HCT116 (cell line): ENCODE measurements around the gene GDI1. TPM values are rescaled to one million over a fixed set of nuclear protein-coding genes. Genes with fewer than 3 reads are reported as not detected.
A peak's percentile ranks its signal among the peaks of the same experiment; 100 is the strongest.
"Not testable (repeated sequence)": the region's sequence is repeated elsewhere in the genome, so short reads cannot be mapped to it uniquely, and the experiment has no call there.

ENCODE experiments used
- ATAC-seq: fragments of 200-7000 bp; cut with Tn5 transposase; 2 replicates; pipeline ENCODE4 v1.9.1; 2020; ENCODE audit warnings: mild to moderate bottlenecking, moderate library complexity
- BruUV-seq: library from RNA; stranded (reverse); fragments of 400-500 nt; replicated peaks from 2 replicates; lab custom pipeline; 2021; lab: Mats Ljungman, UMichigan
- CTCF ChIA-PET: fragments of 300-600 bp; sonication (Branson Sonifier 250); formaldehyde crosslinking; loops from one replicate; lab custom pipeline; 2021; ENCODE audit warnings: antibody characterized with exemption; lab: Charles Lee
- POLR2A ChIA-PET: fragments of 300-600, 350-600 bp; sonication (Branson Sonifier 250); formaldehyde crosslinking; loops from one replicate; lab custom pipeline; 2021; ENCODE audit warnings: antibody characterized with exemption; lab: Charles Lee
- RAD21 ChIA-PET, 2 experiments: fragments of 300-600 bp; sonication (Branson Sonifier 250); formaldehyde crosslinking; loops; one replicate each; lab custom pipeline; 2023; ENCODE audit warnings: low total read pairs in 2 of 2; ENCODE audit not compliant: uncharacterized antibody in 2 of 2, unreplicated experiment in 2 of 2, low non-redundant PET in 1 of 2; lab: Charles Lee
- DNase-seq: peaks from one replicate; pipeline ENCODE4 v3.0.0-alpha.2; 2010; ENCODE audit warnings: low read depth, low spot score
- H2AFZ ChIP-seq: fragments of 200-600 bp; shearing (Covaris generic), sonication (generic); 2 replicates; pipeline ENCODE4 v1.6.1; 2017; ENCODE audit warnings: low read depth, mixed run types, mixed read lengths, antibody characterized with exemption, low read length; ENCODE audit not compliant: poor library complexity, severe bottlenecking
- H3K27ac ChIP-seq: 2 replicates; pipeline ENCODE4 v1.5.1; 2012; ENCODE audit warnings: low read depth, low read length
- H3K27me3 ChIP-seq: fragments of 200-600 bp; sonication (generic); 2 replicates; pipeline ENCODE4 v1.6.1; 2016; ENCODE audit warnings: mixed run types, low read length, mixed read lengths; ENCODE audit not compliant: insufficient read depth
- H3K36me3 ChIP-seq, 2 experiments: fragments of 200-500 bp in 1 of 2; fragments of 200-600 bp in 1 of 2; sonication (Bioruptor generic) in 1 of 2; sonication (generic) in 1 of 2; 2 replicates each; pipeline versions ENCODE4 v1.5.1 to v1.6.1; 2014 to 2016; ENCODE audit warnings: low read length in 2 of 2, inconsistent platforms in 1 of 2, mixed read lengths in 1 of 2, mixed run types in 1 of 2; ENCODE audit not compliant: insufficient read depth in 2 of 2, control insufficient read depth in 1 of 2
- H3K4me1 ChIP-seq, 2 experiments: fragments of 200-600 bp in 1 of 2; sonication (generic) in 1 of 2; 2 replicates each; pipeline versions ENCODE4 v1.5.1 to v1.6.1; 2012 to 2017; ENCODE audit warnings: low read length in 2 of 2, inconsistent platforms in 1 of 2, mild to moderate bottlenecking in 1 of 2, mixed read lengths in 1 of 2, mixed run types in 1 of 2, moderate library complexity in 1 of 2; ENCODE audit not compliant: insufficient read depth in 2 of 2, control insufficient read depth in 1 of 2
- H3K4me2 ChIP-seq: fragments of 200-600 bp; sonication (generic); 2 replicates; pipeline ENCODE4 v1.6.1; 2017; ENCODE audit warnings: mixed run types, low read length, mixed read lengths
- H3K4me3 ChIP-seq, 2 experiments: fragments of 200-600 bp in 1 of 2; sonication (generic) in 1 of 2; replicated peaks in 1 of 2; 2 replicates each; pipeline ENCODE4 v1.5.1; 2011 to 2016; ENCODE audit warnings: low read length in 2 of 2, control low read depth in 1 of 2, low read depth in 1 of 2, mild to moderate bottlenecking in 1 of 2, mixed read lengths in 1 of 2, mixed run types in 1 of 2
- H3K79me2 ChIP-seq: fragments of 200-600 bp; sonication (generic); 2 replicates; pipeline ENCODE4 v1.6.1; 2017; ENCODE audit warnings: mild to moderate bottlenecking, mixed run types, low read length, moderate library complexity, mixed read lengths; ENCODE audit not compliant: insufficient read depth
- H3K9ac ChIP-seq: fragments of 200-600 bp; sonication (generic); 2 replicates; pipeline ENCODE4 v1.6.1; 2016; ENCODE audit warnings: low read length, mixed read lengths
- H3K9me2 ChIP-seq: fragments of 200-600 bp; sonication (generic), shearing (Covaris generic); 2 replicates; pipeline ENCODE4 v1.6.1; 2017; ENCODE audit warnings: mixed run types, mild to moderate bottlenecking, moderate library complexity; ENCODE audit not compliant: insufficient read depth
- H3K9me3 ChIP-seq, 2 experiments: fragments of 200-500 bp in 1 of 2; fragments of 200-600 bp in 1 of 2; sonication (Bioruptor generic) in 1 of 2; sonication (generic) in 1 of 2; 2 replicates each; pipeline ENCODE4 v1.6.1; 2014 to 2017; ENCODE audit warnings: low read length in 2 of 2, mixed read lengths in 2 of 2, inconsistent platforms in 1 of 2, low read depth in 1 of 2, mild to moderate bottlenecking in 1 of 2, mixed run types in 1 of 2, moderate library complexity in 1 of 2; ENCODE audit not compliant: control insufficient read depth in 1 of 2, insufficient read depth in 1 of 2
- H4K20me1 ChIP-seq: fragments of 200-600 bp; sonication (generic), shearing (Covaris generic); 2 replicates; pipeline ENCODE4 v1.6.1; 2017; ENCODE audit warnings: mixed run types, mild to moderate bottlenecking, moderate library complexity; ENCODE audit not compliant: insufficient read depth
- POLR2AphosphoS5 ChIP-seq: IDR thresholded peaks from 2 replicates; pipeline ENCODE4 v1.6.1; 2011; ENCODE audit warnings: mild to moderate bottlenecking, low read depth, low read length, moderate library complexity
- intact Hi-C: fragments of 100-400 bp; cut with micrococcal nuclease; formaldehyde crosslinking; loops from 2 replicates; pipeline ENCODE4 v1.10.0; 2022
- total RNA-seq: library from RNA; stranded (reverse); gene quantifications from one replicate; pipeline ENCODE4 v1.2.1, GENCODE V29; 2021; ENCODE audit not compliant: unreplicated experiment
- TF ChIP-seq, protein P1 (sequence below): IDR thresholded peaks from 2 replicates; pipeline ENCODE4 v1.6.1; 2012; ENCODE audit warnings: low read depth

The GDI1 gene
- total RNA-seq, 1 experiment from 2014 or later, result 122 TPM

DNA sequence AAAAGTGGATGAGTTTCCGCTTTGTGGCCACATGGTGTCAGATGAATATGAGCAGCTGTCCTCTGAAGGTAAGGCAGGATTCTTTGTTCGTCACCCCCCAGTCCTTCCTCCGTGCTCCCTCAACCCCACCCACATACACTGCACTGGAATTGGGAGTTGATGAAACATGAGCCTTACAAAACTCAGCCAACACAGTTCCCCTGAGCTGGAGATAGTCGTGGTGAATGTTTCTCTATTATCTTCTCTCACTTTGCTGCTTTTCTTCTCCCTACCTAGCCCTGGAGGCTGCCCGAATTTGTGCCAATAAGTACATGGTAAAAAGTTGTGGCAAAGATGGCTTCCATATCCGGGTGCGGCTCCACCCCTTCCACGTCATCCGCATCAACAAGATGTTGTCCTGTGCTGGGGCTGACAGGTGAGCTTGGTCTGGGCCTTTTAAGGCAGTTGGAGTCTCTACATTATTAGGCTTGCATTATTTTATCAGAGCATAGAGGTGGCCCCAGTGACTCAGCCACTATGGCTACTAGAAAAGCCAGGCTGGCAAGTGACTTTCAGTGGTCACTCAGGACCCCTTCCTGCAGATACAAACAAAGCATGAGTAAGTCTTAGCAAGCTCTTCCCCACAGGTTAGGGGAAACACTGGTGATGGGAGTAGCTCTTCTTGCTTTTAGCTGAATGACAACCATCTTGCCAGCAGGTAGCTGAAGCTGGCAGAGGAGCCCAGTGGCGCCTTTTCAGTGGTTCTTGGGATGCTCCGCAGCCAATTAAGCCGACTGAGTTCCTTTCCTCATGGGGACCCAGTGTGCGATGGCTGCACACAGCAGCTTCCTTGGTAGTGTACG lies 37.2 kb upstream of the GDI1 start:
- no peak for ATAC-seq
- H4K20me1 ChIP-seq, result no peaks in the 10 kb centered on the region
- H3K9me2 ChIP-seq, result no peaks in the 10 kb centered on the region
- H3K4me2 ChIP-seq, result peak overlapping the region; percentile 85
- no peaks in the 10 kb centered on the region for H3K9me3 ChIP-seq
- TF ChIP-seq POLR2AphosphoS5, result peak; percentile 20; the same call in 1 of the 2 replicates
- TF ChIP-seq, protein P1, sequence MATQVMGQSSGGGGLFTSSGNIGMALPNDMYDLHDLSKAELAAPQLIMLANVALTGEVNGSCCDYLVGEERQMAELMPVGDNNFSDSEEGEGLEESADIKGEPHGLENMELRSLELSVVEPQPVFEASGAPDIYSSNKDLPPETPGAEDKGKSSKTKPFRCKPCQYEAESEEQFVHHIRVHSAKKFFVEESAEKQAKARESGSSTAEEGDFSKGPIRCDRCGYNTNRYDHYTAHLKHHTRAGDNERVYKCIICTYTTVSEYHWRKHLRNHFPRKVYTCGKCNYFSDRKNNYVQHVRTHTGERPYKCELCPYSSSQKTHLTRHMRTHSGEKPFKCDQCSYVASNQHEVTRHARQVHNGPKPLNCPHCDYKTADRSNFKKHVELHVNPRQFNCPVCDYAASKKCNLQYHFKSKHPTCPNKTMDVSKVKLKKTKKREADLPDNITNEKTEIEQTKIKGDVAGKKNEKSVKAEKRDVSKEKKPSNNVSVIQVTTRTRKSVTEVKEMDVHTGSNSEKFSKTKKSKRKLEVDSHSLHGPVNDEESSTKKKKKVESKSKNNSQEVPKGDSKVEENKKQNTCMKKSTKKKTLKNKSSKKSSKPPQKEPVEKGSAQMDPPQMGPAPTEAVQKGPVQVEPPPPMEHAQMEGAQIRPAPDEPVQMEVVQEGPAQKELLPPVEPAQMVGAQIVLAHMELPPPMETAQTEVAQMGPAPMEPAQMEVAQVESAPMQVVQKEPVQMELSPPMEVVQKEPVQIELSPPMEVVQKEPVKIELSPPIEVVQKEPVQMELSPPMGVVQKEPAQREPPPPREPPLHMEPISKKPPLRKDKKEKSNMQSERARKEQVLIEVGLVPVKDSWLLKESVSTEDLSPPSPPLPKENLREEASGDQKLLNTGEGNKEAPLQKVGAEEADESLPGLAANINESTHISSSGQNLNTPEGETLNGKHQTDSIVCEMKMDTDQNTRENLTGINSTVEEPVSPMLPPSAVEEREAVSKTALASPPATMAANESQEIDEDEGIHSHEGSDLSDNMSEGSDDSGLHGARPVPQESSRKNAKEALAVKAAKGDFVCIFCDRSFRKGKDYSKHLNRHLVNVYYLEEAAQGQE, result no peak
- intact Hi-C loops, result loop anchor here (10.0 kb wide), 1 partner anchor 425 kb away; the partner anchor contains the start of genes HCFC1 and TMEM187
- H3K9ac ChIP-seq, result peak overlapping the region; percentile 97
- no peaks in the 10 kb centered on the region for H3K27me3 ChIP-seq
- peaks cover 0 to 27% of the 10 kb centered on the region in 2 experiments; a peak in 1 of 4 replicates for H3K36me3 ChIP-seq
- peak overlapping the region; percentile 92 for H3K27ac ChIP-seq
- DNase-seq, result no peak
- CTCF ChIA-PET, result no interaction called here
- no peak overlapping the region for H2AFZ ChIP-seq
- peaks cover 0 to 23% of the 10 kb centered on the region in 2 experiments; a peak in 2 of 4 replicates for H3K4me1 ChIP-seq
- peaks cover 19% of the 10 kb centered on the region for H3K79me2 ChIP-seq
- peak overlapping the region; percentile 84 for H3K4me3 ChIP-seq
- no TSS peak for BruUV-seq
- POLR2A ChIA-PET, result interaction anchor here (1.3 to 2.8 kb wide), 3 partner anchors 10 to 26 kb away, joined by 3 to 10 read pairs (median 4); partner anchors contain the start of gene DNASE1L1
- RAD21 ChIA-PET, result no interaction called here

DNA sequence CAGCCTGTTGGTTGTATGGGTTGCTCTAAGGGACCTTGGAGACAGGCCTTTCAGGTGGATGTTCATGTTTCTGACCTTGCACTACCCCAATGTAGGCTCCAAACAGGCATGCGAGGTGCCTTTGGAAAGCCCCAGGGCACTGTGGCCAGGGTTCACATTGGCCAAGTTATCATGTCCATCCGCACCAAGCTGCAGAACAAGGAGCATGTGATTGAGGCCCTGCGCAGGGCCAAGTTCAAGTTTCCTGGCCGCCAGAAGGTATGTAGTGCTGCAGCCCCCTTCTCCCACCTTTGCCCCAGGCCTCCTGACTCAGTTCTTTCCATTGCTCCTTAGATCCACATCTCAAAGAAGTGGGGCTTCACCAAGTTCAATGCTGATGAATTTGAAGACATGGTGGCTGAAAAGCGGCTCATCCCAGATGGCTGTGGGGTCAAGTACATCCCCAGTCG lies 36.6 kb upstream of the GDI1 start:
- H2AFZ ChIP-seq, H4K20me1 ChIP-seq, ATAC-seq, H3K9me3 ChIP-seq, RAD21 ChIA-PET, CTCF ChIA-PET, H3K27me3 ChIP-seq, H3K9me2 ChIP-seq, BruUV-seq, intact Hi-C loops, DNase-seq: not testable (repeated sequence)
- H3K79me2 ChIP-seq, result peaks cover 19% of the 10 kb centered on the region
- H3K27ac ChIP-seq, result peak overlapping the region; percentile 92
- POLR2A ChIA-PET, result interaction anchor here (1.4 to 2.8 kb wide), 2 partner anchors 9 to 27 kb away, joined by 4 to 10 read pairs; partner anchors contain the start of gene DNASE1L1
- peaks cover 0 to 23% of the 10 kb centered on the region in 2 experiments; a peak in 2 of 4 replicates for H3K4me1 ChIP-seq
- H3K4me3 ChIP-seq, result peak overlapping the region in 1 of 2 experiments; percentile 84; a peak in 3 of 4 replicates
- peaks cover 0 to 27% of the 10 kb centered on the region in 2 experiments; a peak in 1 of 4 replicates for H3K36me3 ChIP-seq
- H3K9ac ChIP-seq, result 0 out of 2 replicates have a peak overlapping the region, but pooled peaks have one; percentile 97
- H3K4me2 ChIP-seq, result peak overlapping the region; percentile 85
